Activated T-helper 1 cell treated with anti-CD3 and anti-CD28 coated beads, Interleukin-12 subunit alpha, Interleukin-12 subunit beta, Interleukin-2, Interleukin-4 antibody, amounts not matched to agents 30 ng/mL and 10 ng/mL and 1 ng/mL, durations not matched to agents 14 hours and 24 hours and 36 hours (primary cell): ENCODE results near the gene GTPBP6. TPM values are rescaled to one million over a fixed set of nuclear protein-coding genes. Genes with fewer than 3 reads are reported as not detected.
"Not testable (repeated sequence)": the region's sequence is repeated elsewhere in the genome, so short reads cannot be mapped to it uniquely, and the experiment has no call there.

ENCODE experiments used
- DNase-seq: peaks from one replicate; pipeline ENCODE4 v3.0.0; 2021; ENCODE audit warnings: low spot score
- H3K27ac Mint-ChIP-seq: one replicate; pipeline ENCODE4 v1.8.0; 2021; ENCODE audit warnings: mild to moderate bottlenecking, mixed read lengths
- H3K27me3 Mint-ChIP-seq: one replicate; pipeline ENCODE4 v1.8.0; 2022; ENCODE audit warnings: mild to moderate bottlenecking, moderate library complexity, mixed read lengths; ENCODE audit not compliant: insufficient read depth
- H3K36me3 Mint-ChIP-seq: one replicate; pipeline ENCODE4 v1.8.0; 2021; ENCODE audit warnings: low read depth, mixed read lengths
- H3K4me1 Mint-ChIP-seq: one replicate; pipeline ENCODE4 v1.8.0; 2021; ENCODE audit warnings: low read depth, mixed read lengths
- H3K4me3 Mint-ChIP-seq: one replicate; pipeline ENCODE4 v1.8.0; 2021; ENCODE audit warnings: mild to moderate bottlenecking, moderate library complexity, mixed read lengths
- H3K9me3 Mint-ChIP-seq: one replicate; pipeline ENCODE4 v1.8.0; 2021; ENCODE audit warnings: mixed read lengths
- intact Hi-C: fragments of 100-400 bp; cut with micrococcal nuclease; formaldehyde crosslinking; loops from one replicate; pipeline ENCODE4 v1.15.1; 2024
- total RNA-seq: library from RNA; stranded (reverse); gene quantifications from 2 replicates; pipeline ENCODE4 v1.2.3, GENCODE V29; 2022

Gene GTPBP6
- total RNA-seq, 1 donor from 2014 or later, result 68.3 TPM

GRCh38 chrX:357035-357692, 38.6 kb upstream of the GTPBP6 start:
- peaks cover 32% of the 10 kb centered on the region for H3K9me3 Mint-ChIP-seq
- peak overlapping the region; percentile 88 for H3K27ac Mint-ChIP-seq
- intact Hi-C loops, result loop anchor here (1.0 kb wide), 2 partner anchors 17 to 30 kb away; no protein-coding TSS in a partner anchor
- H3K4me1 Mint-ChIP-seq, result peaks cover 13% of the 10 kb centered on the region
- no peaks in the 10 kb centered on the region for H3K27me3 Mint-ChIP-seq
- H3K4me3 Mint-ChIP-seq, result peak overlapping the region; percentile 56
- peaks cover 35% of the 10 kb centered on the region for H3K36me3 Mint-ChIP-seq
- DNase-seq, result no peak

GRCh38 chrX:356385-357034, 37.9 kb upstream of the GTPBP6 start:
- H3K36me3 Mint-ChIP-seq, result peaks cover 30% of the 10 kb centered on the region
- intact Hi-C loops, result loop anchor here (1.0 kb wide), 2 partner anchors 18 to 31 kb away; no protein-coding TSS in a partner anchor
- no peak for DNase-seq
- peak overlapping the region; percentile 50 for H3K4me3 Mint-ChIP-seq
- H3K27ac Mint-ChIP-seq, result peak overlapping the region; percentile 88
- peaks cover 26% of the 10 kb centered on the region for H3K9me3 Mint-ChIP-seq
- peaks cover 13% of the 10 kb centered on the region for H3K4me1 Mint-ChIP-seq
- no peaks in the 10 kb centered on the region for H3K27me3 Mint-ChIP-seq

- Mint-ChIP-seq H3K27me3 (no peaks in the 10 kb centered on the region), H3K9me3 (peaks cover 21% of the 10 kb centered on the region), H3K36me3 (peaks cover 25% of the 10 kb centered on the region), H3K27ac (peak overlapping the region; percentile 44), H3K4me3 (no peak overlapping the region), H3K4me1 (peaks cover 13% of the 10 kb centered on the region)
- intact Hi-C loops, result no loop called here
- no peak for DNase-seq
Measured at GRCh38 chrX:355329-356050, 36.9 kb upstream of the GTPBP6 start.

- no peak for DNase-seq
- Mint-ChIP-seq H3K27me3 (no peaks in the 10 kb centered on the region), H3K36me3 (peaks cover 13% of the 10 kb centered on the region), H3K9me3 (peaks cover 10% of the 10 kb centered on the region), H3K4me3 (no peak overlapping the region), H3K27ac (no peak overlapping the region), H3K4me1 (peaks cover 13% of the 10 kb centered on the region)
- intact Hi-C loops, result no loop called here
Measured at GRCh38 chrX:353566-354535, 35.3 kb upstream of the GTPBP6 start.

GRCh38 chrX:352582-353314, 34.2 kb upstream of the GTPBP6 start:
- intact Hi-C loops, result no loop called here
- no peak for DNase-seq
- Mint-ChIP-seq H3K27me3 (no peaks in the 10 kb centered on the region), H3K27ac (no peak overlapping the region), H3K9me3 (peaks cover 8% of the 10 kb centered on the region), H3K4me1 (peaks cover 11% of the 10 kb centered on the region), H3K4me3 (no peak overlapping the region), H3K36me3 (peaks cover 13% of the 10 kb centered on the region)

- Mint-ChIP-seq H3K4me3 (no peak overlapping the region), H3K4me1 (peaks cover 5% of the 10 kb centered on the region), H3K27me3 (no peaks in the 10 kb centered on the region), H3K9me3 (peaks cover 3% of the 10 kb centered on the region), H3K27ac (no peak overlapping the region), H3K36me3 (peaks cover 8% of the 10 kb centered on the region)
- intact Hi-C loops, result no loop called here
- DNase-seq, result no peak
Measured at GRCh38 chrX:352181-352580, 33.6 kb upstream of the GTPBP6 start.

- intact Hi-C loops, result no loop called here
- H3K36me3 Mint-ChIP-seq, result peaks cover 4% of the 10 kb centered on the region
- no peaks in the 10 kb centered on the region for H3K27me3 Mint-ChIP-seq
- H3K27ac Mint-ChIP-seq, result no peak overlapping the region
- no peaks in the 10 kb centered on the region for H3K9me3 Mint-ChIP-seq
- peaks cover under 1% of the 10 kb centered on the region for H3K4me1 Mint-ChIP-seq
- no peak for DNase-seq
- H3K4me3 Mint-ChIP-seq, result no peak overlapping the region
Measured at GRCh38 chrX:351736-352135, 33.1 kb upstream of the GTPBP6 start.

GRCh38 chrX:351324-351641, 32.7 kb upstream of the GTPBP6 start:
- DNase-seq, H3K27me3 Mint-ChIP-seq, H3K36me3 Mint-ChIP-seq, H3K4me1 Mint-ChIP-seq, H3K9me3 Mint-ChIP-seq, intact Hi-C loops, H3K4me3 Mint-ChIP-seq, H3K27ac Mint-ChIP-seq: not testable (repeated sequence)

GRCh38 chrX:350534-351323, 32.1 kb upstream of the GTPBP6 start:
- H3K4me3 Mint-ChIP-seq, result no peak overlapping the region
- no peak for DNase-seq
- H3K27me3 Mint-ChIP-seq, result no peaks in the 10 kb centered on the region
- no peak overlapping the region for H3K27ac Mint-ChIP-seq
- H3K4me1 Mint-ChIP-seq, result no peaks in the 10 kb centered on the region
- peaks cover 4% of the 10 kb centered on the region for H3K36me3 Mint-ChIP-seq
- H3K9me3 Mint-ChIP-seq, result no peaks in the 10 kb centered on the region
- intact Hi-C loops, result no loop called here

- H3K4me1 Mint-ChIP-seq, result no peaks in the 10 kb centered on the region
- no peak for DNase-seq
- intact Hi-C loops, result no loop called here
- H3K9me3 Mint-ChIP-seq, result no peaks in the 10 kb centered on the region
- H3K27ac Mint-ChIP-seq, result no peak overlapping the region
- H3K36me3 Mint-ChIP-seq, result peaks cover 4% of the 10 kb centered on the region
- H3K27me3 Mint-ChIP-seq, result no peaks in the 10 kb centered on the region
- no peak overlapping the region for H3K4me3 Mint-ChIP-seq
Measured at GRCh38 chrX:350148-350533, 31.5 kb upstream of the GTPBP6 start.

- Mint-ChIP-seq H3K9me3 (no peaks in the 10 kb centered on the region), H3K36me3 (peaks cover 4% of the 10 kb centered on the region), H3K4me3 (no peak overlapping the region), H3K4me1 (no peaks in the 10 kb centered on the region), H3K27me3 (no peaks in the 10 kb centered on the region), H3K27ac (no peak overlapping the region)
- DNase-seq, result no peak
- intact Hi-C loops, result no loop called here
Measured at GRCh38 chrX:349702-350101, 31.1 kb upstream of the GTPBP6 start.
